ENCODE results near the gene ATL2.
"Not testable (repeated sequence)": the region's sequence is repeated elsewhere in the genome, so short reads cannot be mapped to it uniquely, and the experiment has no call there.

The ATL2 gene

GRCh38 chr2:38394041-38394440 is 17.0 kb upstream of the ATL2 start:
- in situ Hi-C loops (cut with MboI; ENCODE audit: low sequenced_read_pairs): no loop called here

- in situ Hi-C loops (cut with MboI; ENCODE audit: low sequenced_read_pairs): no loop called here
Observed at GRCh38 chr2:38390947-38391346, 13.9 kb upstream of the ATL2 start.

GRCh38 chr2:38387887-38388286 is 10.8 kb upstream of the ATL2 start:
- in situ Hi-C loops (cut with MboI; ENCODE audit: low sequenced_read_pairs): no loop called here

- in situ Hi-C loops (cut with MboI; ENCODE audit: low sequenced_read_pairs): no loop called here
Observed at GRCh38 chr2:38386821-38387220, 9.7 kb upstream of the ATL2 start.

- in situ Hi-C loops (cut with MboI; ENCODE audit: low sequenced_read_pairs): no loop called here
Observed at GRCh38 chr2:38386377-38386776, 9.3 kb upstream of the ATL2 start.

- in situ Hi-C loops (cut with MboI; ENCODE audit: low sequenced_read_pairs): no loop called here
Observed at GRCh38 chr2:38384338-38384737, 7.3 kb upstream of the ATL2 start.

GRCh38 chr2:38383741-38384140 is 6.7 kb upstream of the ATL2 start:
- in situ Hi-C loops (cut with MboI; ENCODE audit: low sequenced_read_pairs): not testable (repeated sequence)

GRCh38 chr2:38381381-38382143 is 4.5 kb upstream of the ATL2 start:
- in situ Hi-C loops (cut with MboI; ENCODE audit: low sequenced_read_pairs): no loop called here

GRCh38 chr2:38380397-38381130 is 3.5 kb upstream of the ATL2 start:
- in situ Hi-C loops (cut with MboI; ENCODE audit: low sequenced_read_pairs): no loop called here

GRCh38 chr2:38376346-38377049 is 575 bp downstream of the ATL2 start:
- in situ Hi-C loops (cut with MboI; ENCODE audit: low sequenced_read_pairs): no loop called here

- in situ Hi-C loops (cut with MboI; ENCODE audit: low sequenced_read_pairs): no loop called here
Observed at GRCh38 chr2:38375696-38376345, 1.3 kb downstream of the ATL2 start.

- in situ Hi-C loops (cut with MboI; ENCODE audit: low sequenced_read_pairs): no loop called here
Observed at GRCh38 chr2:38374984-38375383, 2.1 kb downstream of the ATL2 start.

- in situ Hi-C loops (cut with MboI; ENCODE audit: low sequenced_read_pairs): no loop called here
Observed at GRCh38 chr2:38371235-38371634, 5.8 kb downstream of the ATL2 start.

GRCh38 chr2:38370664-38371063 is 6.4 kb downstream of the ATL2 start:
- in situ Hi-C loops (cut with MboI; ENCODE audit: low sequenced_read_pairs): no loop called here

- in situ Hi-C loops (cut with MboI; ENCODE audit: low sequenced_read_pairs): no loop called here
Observed at GRCh38 chr2:38362232-38362631, 14.8 kb downstream of the ATL2 start.

- in situ Hi-C loops (cut with MboI; ENCODE audit: low sequenced_read_pairs): no loop called here
Observed at GRCh38 chr2:38360177-38360576, 16.9 kb downstream of the ATL2 start.

GRCh38 chr2:38353402-38353801 is 23.7 kb downstream of the ATL2 start:
- in situ Hi-C loops (cut with MboI; ENCODE audit: low sequenced_read_pairs): no loop called here

- in situ Hi-C loops (cut with MboI; ENCODE audit: low sequenced_read_pairs): no loop called here
Observed at GRCh38 chr2:38352336-38352735, 24.7 kb downstream of the ATL2 start.

GRCh38 chr2:38345323-38346038 is 31.6 kb downstream of the ATL2 start:
- in situ Hi-C loops (cut with MboI; ENCODE audit: low sequenced_read_pairs): no loop called here

GRCh38 chr2:38344813-38345212 is 32.3 kb downstream of the ATL2 start:
- in situ Hi-C loops (cut with MboI; ENCODE audit: low sequenced_read_pairs): no loop called here

GRCh38 chr2:38343212-38343611 is 33.9 kb downstream of the ATL2 start:
- in situ Hi-C loops (cut with MboI; ENCODE audit: low sequenced_read_pairs): no loop called here
